Measurements from ENCODE around the gene CRHBP. TPM values are rescaled to one million over a fixed set of nuclear protein-coding genes. Genes with fewer than 3 reads are reported as not detected.
"Not testable (repeated sequence)": the region's sequence is repeated elsewhere in the genome, so short reads cannot be mapped to it uniquely, and the experiment has no call there.

The CRHBP gene
- total RNA-seq, 1 donor: not detected

DNA sequence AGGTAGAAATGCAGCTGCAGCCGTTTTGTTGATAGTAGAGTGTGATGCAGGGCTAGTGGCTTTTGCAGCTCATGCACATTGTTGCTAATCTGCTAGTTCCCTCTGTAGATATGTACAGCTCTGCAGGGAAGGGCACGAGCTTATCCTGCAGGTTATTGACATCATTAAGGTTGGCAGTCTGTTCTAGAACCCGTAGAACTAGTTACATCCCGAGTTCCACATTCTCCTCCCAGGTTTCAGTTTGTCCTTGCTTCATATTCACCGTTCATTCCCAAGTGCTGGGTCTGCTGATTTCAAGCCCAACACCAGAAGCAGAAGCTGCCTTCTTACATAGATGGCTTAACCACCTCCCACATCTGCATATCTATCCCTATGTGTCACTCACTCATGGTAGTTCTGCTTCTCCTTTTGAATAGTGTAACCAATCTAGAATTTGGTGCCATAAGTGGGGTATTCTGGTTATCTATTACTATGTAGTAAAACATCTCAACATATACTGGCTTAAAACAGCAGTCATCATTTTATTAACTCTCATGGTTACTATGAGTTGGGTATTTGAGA lies 38.1 kb downstream of the CRHBP start:
- Histone ChIP-seq H3K27me3 (ENCODE audit: insufficient read depth, low read length) (peaks cover 2% of the 10 kb centered on the region), H2AFZ (ENCODE audit: low read length) (no peak overlapping the region), H3K27ac (ENCODE audit: low read depth, low read length) (no peak overlapping the region), H3K79me2 (ENCODE audit: insufficient read depth, low read length) (no peaks in the 10 kb centered on the region), H4K20me1 (ENCODE audit: insufficient read depth, low read length) (no peaks in the 10 kb centered on the region), H3K4me3 (ENCODE audit: insufficient read depth, low read length) (no peak overlapping the region), H3K9me3 (ENCODE audit: low read depth, low read length) (no peaks in the 10 kb centered on the region), H3K36me3 (ENCODE audit: insufficient read depth, low read length) (no peaks in the 10 kb centered on the region), H3K4me2 (ENCODE audit: insufficient read depth, low read length) (peak overlapping the region; percentile 9), H3K4me1 (ENCODE audit: insufficient read depth, low read length) (no peaks in the 10 kb centered on the region)
- peak; percentile 75 for DNase-seq (ENCODE audit: insufficient read length, low spot score, missing footprints)
- TF ChIP-seq, protein P1, sequence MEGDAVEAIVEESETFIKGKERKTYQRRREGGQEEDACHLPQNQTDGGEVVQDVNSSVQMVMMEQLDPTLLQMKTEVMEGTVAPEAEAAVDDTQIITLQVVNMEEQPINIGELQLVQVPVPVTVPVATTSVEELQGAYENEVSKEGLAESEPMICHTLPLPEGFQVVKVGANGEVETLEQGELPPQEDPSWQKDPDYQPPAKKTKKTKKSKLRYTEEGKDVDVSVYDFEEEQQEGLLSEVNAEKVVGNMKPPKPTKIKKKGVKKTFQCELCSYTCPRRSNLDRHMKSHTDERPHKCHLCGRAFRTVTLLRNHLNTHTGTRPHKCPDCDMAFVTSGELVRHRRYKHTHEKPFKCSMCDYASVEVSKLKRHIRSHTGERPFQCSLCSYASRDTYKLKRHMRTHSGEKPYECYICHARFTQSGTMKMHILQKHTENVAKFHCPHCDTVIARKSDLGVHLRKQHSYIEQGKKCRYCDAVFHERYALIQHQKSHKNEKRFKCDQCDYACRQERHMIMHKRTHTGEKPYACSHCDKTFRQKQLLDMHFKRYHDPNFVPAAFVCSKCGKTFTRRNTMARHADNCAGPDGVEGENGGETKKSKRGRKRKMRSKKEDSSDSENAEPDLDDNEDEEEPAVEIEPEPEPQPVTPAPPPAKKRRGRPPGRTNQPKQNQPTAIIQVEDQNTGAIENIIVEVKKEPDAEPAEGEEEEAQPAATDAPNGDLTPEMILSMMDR (IDR thresholded peaks at IDR 0.05; ENCODE audit: extremely low read depth, low read depth, low read length): no peak

DNA sequence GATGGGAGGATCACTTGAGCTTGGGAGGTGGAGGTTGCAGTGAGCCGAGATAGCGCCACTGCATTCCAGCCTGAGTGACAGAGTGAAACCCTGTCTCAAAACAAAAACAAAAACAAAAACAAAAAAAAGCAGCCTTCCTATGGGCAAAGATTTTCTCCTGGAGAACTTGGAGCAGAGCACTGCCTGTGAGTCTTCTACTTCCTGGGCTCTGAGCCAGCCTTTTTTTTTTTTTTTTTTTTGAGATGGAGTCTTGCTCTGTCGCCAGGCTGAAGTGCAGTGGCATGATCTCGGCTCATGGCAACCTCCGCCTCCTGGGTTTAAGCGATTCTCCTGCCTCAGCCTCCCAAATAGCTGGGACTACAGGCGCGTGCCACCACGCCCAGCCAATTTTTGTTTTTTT lies 40.6 kb downstream of the CRHBP start:
- H3K79me2 ChIP-seq (ENCODE audit: insufficient read depth, low read length); DNase-seq (ENCODE audit: insufficient read length, low spot score, missing footprints); H3K27me3 ChIP-seq (ENCODE audit: insufficient read depth, low read length); H3K36me3 ChIP-seq (ENCODE audit: insufficient read depth, low read length); H3K27ac ChIP-seq (ENCODE audit: low read depth, low read length); H3K9me3 ChIP-seq (ENCODE audit: low read depth, low read length); H2AFZ ChIP-seq (ENCODE audit: low read length); H4K20me1 ChIP-seq (ENCODE audit: insufficient read depth, low read length); H3K4me3 ChIP-seq (ENCODE audit: insufficient read depth, low read length); H3K4me2 ChIP-seq (ENCODE audit: insufficient read depth, low read length); H3K4me1 ChIP-seq (ENCODE audit: insufficient read depth, low read length): not testable (repeated sequence)

DNA sequence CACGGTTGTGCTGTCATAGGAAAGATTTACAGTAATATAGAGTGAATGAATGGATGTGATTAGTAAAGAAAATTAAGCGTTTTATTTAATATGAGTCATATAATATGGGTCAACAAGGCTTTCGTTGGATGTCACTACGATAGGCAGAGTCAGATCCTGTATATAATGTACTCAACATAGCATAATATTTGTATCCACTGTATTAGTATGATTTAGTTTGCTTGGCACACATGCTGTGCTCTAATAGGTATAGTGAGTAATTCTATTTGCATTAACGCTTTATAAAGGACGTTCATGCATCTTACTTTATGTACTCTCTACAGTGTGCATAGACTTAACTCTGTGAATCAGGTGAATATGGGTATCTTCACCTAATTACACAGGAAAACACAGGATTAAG lies 41.5 kb downstream of the CRHBP start:
- Histone ChIP-seq H3K4me2 (ENCODE audit: insufficient read depth, low read length) (no peak overlapping the region), H3K4me1 (ENCODE audit: insufficient read depth, low read length) (no peaks in the 10 kb centered on the region), H2AFZ (ENCODE audit: low read length) (no peak overlapping the region), H3K9me3 (ENCODE audit: low read depth, low read length) (no peaks in the 10 kb centered on the region), H3K27ac (ENCODE audit: low read depth, low read length) (no peak overlapping the region), H4K20me1 (ENCODE audit: insufficient read depth, low read length) (no peaks in the 10 kb centered on the region), H3K27me3 (ENCODE audit: insufficient read depth, low read length) (peaks cover 4% of the 10 kb centered on the region), H3K4me3 (ENCODE audit: insufficient read depth, low read length) (no peak overlapping the region), H3K79me2 (ENCODE audit: insufficient read depth, low read length) (no peaks in the 10 kb centered on the region), H3K36me3 (ENCODE audit: insufficient read depth, low read length) (no peaks in the 10 kb centered on the region)
- DNase-seq (ENCODE audit: insufficient read length, low spot score, missing footprints): no peak
- TF ChIP-seq, protein P1 (IDR thresholded peaks at IDR 0.05; ENCODE audit: extremely low read depth, low read depth, low read length): no peak

DNA sequence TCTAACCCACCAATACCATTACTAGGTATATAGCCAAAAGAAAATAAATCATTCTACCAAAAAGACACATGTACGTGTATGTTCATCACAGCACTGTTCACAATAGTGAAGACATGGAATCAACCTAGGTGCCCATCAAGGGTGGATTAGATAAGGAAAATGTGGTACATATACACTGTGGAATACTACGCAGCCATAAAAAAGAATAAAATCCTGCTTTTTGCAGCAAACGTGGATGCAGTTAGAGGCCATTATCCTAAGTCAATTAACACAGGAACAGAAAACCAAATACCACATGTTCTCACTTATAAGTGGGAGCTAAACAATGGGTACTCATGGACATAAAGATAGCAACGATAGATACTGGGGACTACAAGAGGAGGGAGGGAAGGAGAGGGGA lies 45.4 kb downstream of the CRHBP start:
- H3K9me3 ChIP-seq (ENCODE audit: low read depth, low read length); H3K4me3 ChIP-seq (ENCODE audit: insufficient read depth, low read length); H4K20me1 ChIP-seq (ENCODE audit: insufficient read depth, low read length); H3K79me2 ChIP-seq (ENCODE audit: insufficient read depth, low read length); H3K4me1 ChIP-seq (ENCODE audit: insufficient read depth, low read length); DNase-seq (ENCODE audit: insufficient read length, low spot score, missing footprints); H2AFZ ChIP-seq (ENCODE audit: low read length); H3K36me3 ChIP-seq (ENCODE audit: insufficient read depth, low read length); H3K4me2 ChIP-seq (ENCODE audit: insufficient read depth, low read length); H3K27ac ChIP-seq (ENCODE audit: low read depth, low read length): not testable (repeated sequence)
- H3K27me3 ChIP-seq (ENCODE audit: insufficient read depth, low read length): peaks cover 17% of the 10 kb centered on the region

DNA sequence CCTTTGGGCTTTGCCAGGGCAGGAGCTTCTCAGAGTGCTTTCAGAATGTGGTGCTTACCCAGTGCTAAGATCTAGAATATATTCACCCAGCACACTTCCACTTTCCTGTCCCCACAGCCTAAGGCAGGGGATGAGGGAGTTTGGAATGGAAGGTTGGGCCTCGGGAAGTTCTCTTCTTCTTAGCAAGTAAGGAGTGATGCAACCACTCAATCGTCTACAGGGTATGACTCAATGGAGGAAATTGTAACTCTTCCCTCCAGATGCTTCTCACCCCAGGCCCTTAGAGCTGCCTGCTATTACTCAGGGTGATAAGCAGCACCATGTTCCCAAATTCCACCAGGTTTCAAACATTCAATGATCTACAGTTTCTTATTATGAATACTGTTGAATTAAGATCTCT lies 46.6 kb downstream of the CRHBP start:
- no peak overlapping the region for H3K4me3 ChIP-seq (ENCODE audit: insufficient read depth, low read length)
- no peaks in the 10 kb centered on the region for H3K9me3 ChIP-seq (ENCODE audit: low read depth, low read length)
- no peak overlapping the region for H2AFZ ChIP-seq (ENCODE audit: low read length)
- H3K4me1 ChIP-seq (ENCODE audit: insufficient read depth, low read length): no peaks in the 10 kb centered on the region
- peak; percentile 81 for DNase-seq (ENCODE audit: insufficient read length, low spot score, missing footprints)
- H3K79me2 ChIP-seq (ENCODE audit: insufficient read depth, low read length): no peaks in the 10 kb centered on the region
- TF ChIP-seq, protein P1 (IDR thresholded peaks at IDR 0.05; ENCODE audit: extremely low read depth, low read depth, low read length): no peak
- no peak overlapping the region for H3K4me2 ChIP-seq (ENCODE audit: insufficient read depth, low read length)
- no peaks in the 10 kb centered on the region for H4K20me1 ChIP-seq (ENCODE audit: insufficient read depth, low read length)
- H3K27ac ChIP-seq (ENCODE audit: low read depth, low read length): no peak overlapping the region
- no peaks in the 10 kb centered on the region for H3K36me3 ChIP-seq (ENCODE audit: insufficient read depth, low read length)
- H3K27me3 ChIP-seq (ENCODE audit: insufficient read depth, low read length): peaks cover 24% of the 10 kb centered on the region
